Sigmoid colon (tissue), 7 donors: Measurements from ENCODE around the gene OTP. TPM values are rescaled to one million over a fixed set of nuclear protein-coding genes. Genes with fewer than 3 reads are reported as not detected.

Experiments
- DNase-seq: peaks from one replicate; pipeline ENCODE4 v3.0.0-alpha.2; 2019
- H3K27ac ChIP-seq, 4 donors: fragments of 200-600 bp; sonication (generic); one replicate each; pipeline ENCODE4 v1.5.1; 2016 to 2019; ENCODE audit warnings: mild to moderate bottlenecking in 1 of 4
- H3K27me3 ChIP-seq, 3 donors: fragments of 200-600 bp; sonication (generic); one replicate each; pipeline ENCODE4 v1.5.1; 2019; ENCODE audit warnings: mild to moderate bottlenecking in 1 of 3
- H3K36me3 ChIP-seq, 4 donors: fragments of 200-600 bp; sonication (generic); one replicate each; pipeline ENCODE4 v1.5.1; 2016 to 2019
- H3K4me1 ChIP-seq, 4 donors: fragments of 200-600 bp; sonication (generic); one replicate each; pipeline ENCODE4 v1.5.1; 2017 to 2019
- H3K4me3 ChIP-seq, 4 donors: fragments of 200-600 bp; sonication (generic); one replicate each; pipeline ENCODE4 v1.5.1; 2017 to 2019; ENCODE audit warnings: mild to moderate bottlenecking in 2 of 4, moderate library complexity in 1 of 4
- H3K9me3 ChIP-seq, 4 donors: fragments of 200-600 bp in 3 of 4; sonication (generic) in 3 of 4; one replicate each; pipeline versions ENCODE4 v1.5.1 to v1.6.1; 2013 to 2019
- EP300 ChIP-seq, 4 donors: sonication (generic); formaldehyde crosslinking; IDR thresholded peaks; one replicate each; pipeline ENCODE4 v1.6.1; 2017; ENCODE audit warnings: antibody characterized with exemption in 4 of 4
- POLR2A ChIP-seq, 2 donors: fragments of 450-650 bp; IDR thresholded peaks; one replicate each; pipeline ENCODE4 v1.6.1; 2016; ENCODE audit warnings: antibody characterized with exemption in 2 of 2, mild to moderate bottlenecking in 2 of 2, moderate library complexity in 2 of 2
- POLR2AphosphoS5 ChIP-seq, 4 donors: sonication (generic); formaldehyde crosslinking; IDR thresholded peaks; one replicate each; pipeline ENCODE4 v1.6.1; 2017; ENCODE audit warnings: antibody characterized with exemption in 4 of 4
- WGBS, 2 donors: extraction: QIAGEN DNeasy Blood & Tissue Kit; methylation state at CpG; one replicate each; pipeline ENCODE4 v1.1.7; 2013; 5-methylcytosine and 5-hydroxymethylcytosine counted together
- intact Hi-C: fragments of 100-400 bp; cut with DNase I; formaldehyde crosslinking; loops from one replicate; pipeline ENCODE4 v1.15.1; 2023
- polyA plus RNA-seq, 3 donors: library from polyadenylated mRNA; stranded (reverse); fragments of 200-250 nt; gene quantifications; one replicate each; pipeline ENCODE4 v1.2.3, GENCODE V29; 2013
- total RNA-seq, 4 donors: library from RNA; depleted of rRNA; stranded (reverse); fragments of >200 nt; gene quantifications; one replicate each; pipeline ENCODE4 v1.1.0, GENCODE V29; 2016
- TF ChIP-seq, protein P1 (sequence below), 4 experiments: fragments of 450-650 bp in 3 of 4; fragments of 200-600 bp in 1 of 4; IDR thresholded peaks; one replicate each; pipeline ENCODE4 v1.5.1; 2016 to 2019; ENCODE audit warnings: antibody characterized with exemption in 4 of 4, mild to moderate bottlenecking in 3 of 4, moderate library complexity in 2 of 4
- donor health status: healthy with polysubstance abuse.
- donor health status: Bipolar disorder and iron deficiency.
- donor health status: healthy.

The OTP gene
- total and polyA plus RNA-seq, 7 donors = not detected

DNA sequence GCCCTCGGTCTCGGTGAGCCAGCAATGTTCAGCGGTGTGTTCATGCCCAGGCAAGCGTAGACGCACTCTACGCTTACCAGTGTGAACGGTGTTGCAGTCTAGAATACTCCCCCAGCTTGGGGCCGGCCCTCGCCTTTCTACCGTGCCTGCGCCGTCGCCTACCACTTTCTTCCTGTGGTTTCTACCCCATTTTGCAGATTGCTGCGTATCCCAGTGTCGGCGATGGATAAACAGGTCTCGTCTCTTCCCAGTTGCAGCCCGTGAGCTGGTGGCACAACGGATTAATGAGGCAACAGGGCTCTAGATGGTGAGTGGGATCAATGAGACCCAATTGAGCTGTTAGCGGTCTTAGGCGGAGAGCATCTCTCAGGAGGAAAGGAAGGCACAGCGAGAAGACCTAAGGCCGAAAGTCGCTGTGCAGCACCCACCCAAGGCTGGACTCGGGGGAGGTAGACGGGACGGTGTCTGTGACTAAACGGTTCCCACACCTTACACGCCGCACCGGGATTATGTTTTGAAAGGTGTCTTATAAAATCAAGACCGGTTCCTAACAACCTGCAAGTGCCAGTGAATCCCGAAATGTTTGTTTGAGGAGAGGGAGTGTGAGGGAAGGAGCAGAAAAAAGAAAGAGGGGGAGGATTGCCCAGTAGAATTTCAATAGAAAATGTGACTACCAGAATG is 5.8 kb downstream of the OTP start:
- Histone ChIP-seq H3K9me3 (no peaks in the 10 kb centered on the region), H3K4me3 (no peak overlapping the region), H3K4me1 (peaks cover 0 to 50% (median 35%) of the 10 kb centered on the region in 4 donors), H3K36me3 (no peaks in the 10 kb centered on the region), H3K27ac (no peak overlapping the region), H3K27me3 (peaks cover 87 to 100% (median 100%) of the 10 kb centered on the region in 3 donors)
- TF ChIP-seq POLR2AphosphoS5 (IDR thresholded peaks at IDR 0.05) (no peak), EP300 (IDR thresholded peaks at IDR 0.05) (no peak), POLR2A (IDR thresholded peaks at IDR 0.05) (no peak)
- TF ChIP-seq, protein P1, sequence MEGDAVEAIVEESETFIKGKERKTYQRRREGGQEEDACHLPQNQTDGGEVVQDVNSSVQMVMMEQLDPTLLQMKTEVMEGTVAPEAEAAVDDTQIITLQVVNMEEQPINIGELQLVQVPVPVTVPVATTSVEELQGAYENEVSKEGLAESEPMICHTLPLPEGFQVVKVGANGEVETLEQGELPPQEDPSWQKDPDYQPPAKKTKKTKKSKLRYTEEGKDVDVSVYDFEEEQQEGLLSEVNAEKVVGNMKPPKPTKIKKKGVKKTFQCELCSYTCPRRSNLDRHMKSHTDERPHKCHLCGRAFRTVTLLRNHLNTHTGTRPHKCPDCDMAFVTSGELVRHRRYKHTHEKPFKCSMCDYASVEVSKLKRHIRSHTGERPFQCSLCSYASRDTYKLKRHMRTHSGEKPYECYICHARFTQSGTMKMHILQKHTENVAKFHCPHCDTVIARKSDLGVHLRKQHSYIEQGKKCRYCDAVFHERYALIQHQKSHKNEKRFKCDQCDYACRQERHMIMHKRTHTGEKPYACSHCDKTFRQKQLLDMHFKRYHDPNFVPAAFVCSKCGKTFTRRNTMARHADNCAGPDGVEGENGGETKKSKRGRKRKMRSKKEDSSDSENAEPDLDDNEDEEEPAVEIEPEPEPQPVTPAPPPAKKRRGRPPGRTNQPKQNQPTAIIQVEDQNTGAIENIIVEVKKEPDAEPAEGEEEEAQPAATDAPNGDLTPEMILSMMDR (IDR thresholded peaks at IDR 0.05) = no peak
- intact Hi-C loops = no loop called here
- WGBS, 2 donors = 10 to 19% methylated on average over 33 of the region's 33 CpGs
- no peak for DNase-seq

DNA sequence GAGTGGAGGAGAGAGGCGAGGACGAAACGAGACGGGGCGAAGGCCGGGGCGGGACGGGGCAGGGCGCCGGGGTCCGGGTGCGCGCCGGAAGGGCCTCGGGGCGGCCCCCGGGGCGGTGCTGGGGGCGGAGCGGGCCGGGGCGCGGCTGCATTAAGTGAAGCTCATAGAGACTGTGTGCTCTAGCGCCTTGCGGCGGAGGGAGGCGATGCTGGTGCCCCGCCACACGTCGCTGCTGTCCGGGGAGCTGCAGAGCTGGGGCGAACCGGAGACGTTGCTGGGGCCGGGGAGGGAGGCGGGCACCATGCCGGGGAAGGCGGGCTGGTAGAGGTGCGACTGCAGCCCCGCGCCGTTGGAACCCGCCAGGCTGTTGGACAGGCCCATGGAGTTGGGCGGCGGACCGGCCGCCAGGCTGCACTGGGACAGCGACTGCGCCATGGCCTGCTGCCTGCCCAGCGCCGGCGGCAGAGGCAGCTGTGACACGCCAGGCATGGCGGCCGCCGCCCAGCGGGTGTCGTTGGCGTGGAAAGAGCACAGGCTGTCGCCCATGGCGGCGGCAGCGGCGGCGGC is 8.3 kb downstream of the OTP start:
- no peaks in the 10 kb centered on the region for H3K36me3 ChIP-seq
- intact Hi-C loops = no loop called here
- H3K4me3 ChIP-seq = peak overlapping the region; percentile 14 to 44 (median 34)
- peaks cover 0 to 36% (median 22%) of the 10 kb centered on the region in 4 donors for H3K4me1 ChIP-seq
- H3K9me3 ChIP-seq = no peaks in the 10 kb centered on the region
- H3K27ac ChIP-seq = no peak overlapping the region
- DNase-seq = no peak
- 1% methylated on average over 65 of the region's 65 CpGs for WGBS, 2 donors
- peaks cover 65 to 100% (median 89%) of the 10 kb centered on the region in 3 donors for H3K27me3 ChIP-seq
- TF ChIP-seq, protein P1 (IDR thresholded peaks at IDR 0.05) = no peak
- TF ChIP-seq POLR2AphosphoS5 (IDR thresholded peaks at IDR 0.05) (no peak), POLR2A (IDR thresholded peaks at IDR 0.05) (no peak), EP300 (IDR thresholded peaks at IDR 0.05) (no peak)

DNA sequence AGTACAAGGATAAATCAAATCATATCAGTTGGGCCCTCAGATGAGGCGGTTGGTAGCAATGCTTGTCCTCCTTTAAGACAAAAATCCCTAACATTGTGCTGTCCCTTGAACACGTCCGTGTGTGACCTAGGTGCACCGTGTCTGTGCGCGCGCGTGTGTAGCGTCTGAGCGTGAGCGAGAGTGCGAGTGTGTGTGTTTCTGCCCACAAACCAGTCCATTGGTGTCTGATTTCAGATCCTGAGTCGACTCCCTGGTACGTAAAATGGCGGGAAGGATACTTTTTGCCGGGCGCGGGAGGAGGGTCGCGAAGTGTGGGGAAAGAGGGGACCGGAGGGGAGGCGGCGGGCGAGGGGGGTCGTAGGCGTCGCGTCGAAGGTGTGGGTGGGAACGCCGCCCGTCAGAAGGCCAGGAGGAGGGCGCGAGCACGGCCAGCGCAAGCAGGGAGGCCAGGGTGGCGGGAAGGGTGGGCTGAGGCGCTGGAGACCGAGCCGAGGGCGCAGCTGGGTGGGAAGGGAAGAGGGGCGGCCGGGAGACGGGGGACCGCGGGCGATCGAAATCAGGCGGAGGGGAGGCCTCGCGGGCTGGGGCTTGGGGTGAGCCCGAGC is 8.9 kb downstream of the OTP start:
- no peak for TF ChIP-seq POLR2A (IDR thresholded peaks at IDR 0.05)
- TF ChIP-seq, protein P1 (IDR thresholded peaks at IDR 0.05) = no peak
- no peak for TF ChIP-seq EP300 (IDR thresholded peaks at IDR 0.05)
- TF ChIP-seq POLR2AphosphoS5 (IDR thresholded peaks at IDR 0.05) = no peak
- 3 to 5% methylated on average over 52 of the region's 52 CpGs for WGBS, 2 donors
- intact Hi-C loops = no loop called here

DNA sequence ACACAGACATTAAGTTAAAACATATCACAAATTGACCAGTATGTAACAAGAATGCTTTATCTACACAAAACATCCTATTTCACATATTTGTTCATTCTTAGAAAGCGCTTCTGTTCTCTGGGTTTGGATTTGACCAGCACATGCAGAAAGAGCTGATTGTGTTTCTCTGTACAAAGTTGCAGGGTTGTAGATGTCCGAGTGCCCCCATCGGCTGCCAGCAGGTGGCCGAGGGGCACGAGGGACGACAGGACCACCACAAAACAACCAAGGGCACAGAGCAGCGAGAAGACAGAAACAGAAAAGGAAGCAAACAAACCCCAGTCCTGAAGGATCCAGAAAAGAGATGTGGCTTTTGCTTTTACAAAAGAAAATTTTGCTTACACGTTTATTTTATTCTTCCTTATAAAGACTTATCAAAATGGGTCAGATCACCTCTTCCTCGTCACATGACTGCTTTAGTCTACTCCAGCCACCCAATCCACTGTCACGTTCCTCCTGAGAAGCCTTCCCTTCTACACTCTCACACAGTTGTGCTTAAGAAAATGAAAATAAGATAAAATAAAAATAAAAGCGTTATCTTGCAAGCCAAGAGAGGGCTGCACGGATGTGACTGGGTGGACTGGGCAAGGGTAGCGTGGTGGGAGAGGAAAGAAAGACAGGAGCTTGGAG is 9.5 kb downstream of the OTP start:
- intact Hi-C loops = no loop called here
- DNase-seq = no peak
- Histone ChIP-seq H3K4me1 (peaks cover 0 to 36% (median 22%) of the 10 kb centered on the region in 4 donors), H3K9me3 (no peaks in the 10 kb centered on the region), H3K4me3 (peak overlapping the region in 1 of 4 donors; percentile 28), H3K27me3 (peaks cover 58 to 100% (median 81%) of the 10 kb centered on the region in 3 donors), H3K27ac (no peak overlapping the region), H3K36me3 (no peaks in the 10 kb centered on the region)
- 9 to 11% methylated on average over 13 of the region's 13 CpGs for whole genome bisulfite sequencing, 2 donors
- TF ChIP-seq POLR2A (IDR thresholded peaks at IDR 0.05) = no peak
- TF ChIP-seq EP300 (IDR thresholded peaks at IDR 0.05) = no peak
- TF ChIP-seq POLR2AphosphoS5 (IDR thresholded peaks at IDR 0.05) = no peak
- TF ChIP-seq, protein P1 (IDR thresholded peaks at IDR 0.05) = no peak

More for the DNA sequence above, 8.9 kb downstream of the OTP start:
- Histone ChIP-seq H3K9me3 (no peaks in the 10 kb centered on the region), H3K36me3 (no peaks in the 10 kb centered on the region), H3K27ac (no peak overlapping the region), H3K4me3 (peak overlapping the region in 3 of 4 donors; percentile 28 to 44 (median 39)), H3K4me1 (peaks cover 0 to 36% (median 22%) of the 10 kb centered on the region in 4 donors), H3K27me3 (peaks cover 63 to 100% (median 83%) of the 10 kb centered on the region in 3 donors)
- no peak for DNase-seq
